Sciatic nerve (tissue), 2 donors: Measurements from ENCODE around the gene FOXRED1. TPM values are rescaled to one million over a fixed set of nuclear protein-coding genes. Genes with fewer than 3 reads are reported as not detected.

ENCODE experiments used
- ATAC-seq: fragments of 200-7000 bp; cut with Tn5 transposase; one replicate; pipeline ENCODE4 v1.9.1; 2020; ENCODE audit warnings: mild to moderate bottlenecking, moderate library complexity
- DNase-seq: peaks from one replicate; pipeline ENCODE4 v3.0.0-alpha.2; 2020; ENCODE audit warnings: low spot score
- intact Hi-C: fragments of 100-400 bp; cut with DNase I; formaldehyde crosslinking; loops from one replicate; pipeline ENCODE4 v1.14.2; 2022
- total RNA-seq: library from RNA; stranded (reverse); fragmentation: NEBNext Ultra II Directional; extraction: Animal tissue kit (Norgen Biotek cat#: 25700); gene quantifications from one replicate; pipeline ENCODE4 v1.2.1, GENCODE V29; 2021
- donor health status: DM: no; HTN: no; CAD: no.
- donor health status: DM: no; HTN: no; CAD: no.

The FOXRED1 gene
- total RNA-seq, 1 donor from 2014 or later, result 27.9 TPM

- ATAC-seq (no peak), DNase-seq (no peak)
- intact Hi-C loops, result loop anchor here (2.0 kb wide), 1 partner anchor 55 kb away; the partner anchor contains the start of genes FAM118B and RPUSD4
These were observed 3.1 kb upstream of the FOXRED1 start for GRCh38 chr11:126265811-126266210.

- intact Hi-C loops, result no loop called here
- ATAC-seq (no peak), DNase-seq (no peak)
These were observed 1.3 kb upstream of the FOXRED1 start for GRCh38 chr11:126267650-126268049.

GRCh38 chr11:126268361-126268707, 620 bp upstream of the FOXRED1 start:
- DNase-seq (no peak), ATAC-seq (no peak)
- intact Hi-C loops, result no loop called here

GRCh38 chr11:126277322-126277721, 8.4 kb downstream of the FOXRED1 start:
- intact Hi-C loops, result no loop called here
- no peak for ATAC-seq
- no peak for DNase-seq

GRCh38 chr11:126277780-126278179, 8.8 kb downstream of the FOXRED1 start:
- intact Hi-C loops, result no loop called here
- ATAC-seq (no peak), DNase-seq (no peak)

- intact Hi-C loops, result no loop called here
- DNase-seq (no peak), ATAC-seq (no peak)
These were observed 10.2 kb downstream of the FOXRED1 start for GRCh38 chr11:126279191-126279590.

- intact Hi-C loops, result no loop called here
- no peak for ATAC-seq
- no peak for DNase-seq
These were observed 11.6 kb downstream of the FOXRED1 start for GRCh38 chr11:126280595-126280994.

- ATAC-seq (no peak), DNase-seq (no peak)
- intact Hi-C loops, result no loop called here
These were observed 12.3 kb downstream of the FOXRED1 start for GRCh38 chr11:126281245-126281644.

- ATAC-seq (no peak), DNase-seq (no peak)
- intact Hi-C loops, result no loop called here
These were observed 12.8 kb downstream of the FOXRED1 start for GRCh38 chr11:126281666-126282175.

- ATAC-seq (peak; percentile 75), DNase-seq (peak; percentile 72)
- intact Hi-C loops, result no loop called here
These were observed 13.4 kb downstream of the FOXRED1 start for GRCh38 chr11:126282361-126282735.

- ATAC-seq, result peak; percentile 94
- intact Hi-C loops, result no loop called here
- DNase-seq, result peak; percentile 82
These were observed 14.0 kb downstream of the FOXRED1 start, which contains the start of gene TIRAP for GRCh38 chr11:126282736-126283591. TIRAP (plus strand) TSS chr11:126283093; CDS start chr11:126290895, 7,802 bp downstream.

GRCh38 chr11:126284829-126285228, 15.9 kb downstream of the FOXRED1 start:
- DNase-seq (peak; percentile 78), ATAC-seq (no peak)
- intact Hi-C loops, result no loop called here

GRCh38 chr11:126288237-126288636, 19.3 kb downstream of the FOXRED1 start:
- ATAC-seq (no peak), DNase-seq (no peak)
- intact Hi-C loops, result no loop called here

- no peak for ATAC-seq
- intact Hi-C loops, result no loop called here
- DNase-seq, result no peak
These were observed 21.9 kb downstream of the FOXRED1 start for GRCh38 chr11:126290887-126291286.

- no peak for DNase-seq
- ATAC-seq, result no peak
- intact Hi-C loops, result no loop called here
These were observed 24.8 kb downstream of the FOXRED1 start for GRCh38 chr11:126293726-126294125.

- DNase-seq, result no peak
- no peak for ATAC-seq
- intact Hi-C loops, result no loop called here
These were observed 28.1 kb downstream of the FOXRED1 start for GRCh38 chr11:126297004-126297403.

- intact Hi-C loops, result no loop called here
- ATAC-seq, result peak; percentile 99
These were observed 34.9 kb downstream of the FOXRED1 start, which contains the start of gene DCPS for GRCh38 chr11:126303623-126304456. DCPS (plus strand) TSS chr11:126304060; CDS start chr11:126304081, 21 bp downstream.

GRCh38 chr11:126304457-126305075, 35.6 kb downstream of the FOXRED1 start:
- DNase-seq, result no peak
- intact Hi-C loops, result no loop called here

More at GRCh38 chr11:126303623-126304456, 34.9 kb downstream of the FOXRED1 start, which contains the start of gene DCPS:
- DNase-seq, result peak; percentile 93

GRCh38 chr11:126305699-126306098, 36.7 kb downstream of the FOXRED1 start:
- DNase-seq (no peak), ATAC-seq (no peak)
- intact Hi-C loops, result no loop called here

More at GRCh38 chr11:126304457-126305075, 35.6 kb downstream of the FOXRED1 start:
- peak; percentile 24 for ATAC-seq
